B cell (primary cell): ENCODE measurements around the gene LPIN2. TPM values are rescaled to one million over a fixed set of nuclear protein-coding genes. Genes with fewer than 3 reads are reported as not detected.

ENCODE experiments used
- ATAC-seq: fragments of 200-7000 bp; cut with Tn5 transposase; one replicate; pipeline ENCODE4 v1.10.0; 2021; ENCODE audit warnings: low read depth, mild to moderate bottlenecking, moderate number of reproducible peaks, moderate library complexity
- CTCF ChIA-PET: fragments of 350-600 bp; sonication (Branson Sonifier 250); formaldehyde crosslinking; loops from one replicate; lab custom pipeline; 2021; ENCODE audit warnings: antibody characterized with exemption, inconsistent platforms; lab: Charles Lee
- POLR2A ChIA-PET: fragments of 350-600 bp; sonication (Branson Sonifier 250); formaldehyde crosslinking; loops from one replicate; lab custom pipeline; 2021; ENCODE audit warnings: antibody characterized with exemption; lab: Charles Lee
- DNase-seq: peaks from one replicate; pipeline ENCODE4 v3.0.0; 2013
- H2AFZ ChIP-seq: 2 replicates; pipeline ENCODE4 v1.6.1; 2012; ENCODE audit warnings: mild to moderate bottlenecking, low read depth, low read length; ENCODE audit not compliant: insufficient read depth, poor library complexity, severe bottlenecking
- H3K27ac ChIP-seq, 2 donors: 1 replicate in 1 of 2; 2 replicates in 1 of 2; pipeline ENCODE4 v1.5.1; 2012 to 2013; ENCODE audit warnings: low read length in 2 of 2, mild to moderate bottlenecking in 2 of 2, moderate library complexity in 1 of 2
- H3K27me3 ChIP-seq, 4 experiments: fragments of 200-600 bp in 1 of 4; sonication (generic) in 1 of 4; replicated peaks in 1 of 4; 1 replicate in 2 of 4; 2 replicates in 2 of 4; pipeline versions ENCODE4 v1.6.1 to v1.7.0; 2013 to 2016; ENCODE audit warnings: low read length in 3 of 4, mild to moderate bottlenecking in 2 of 4, mixed read lengths in 1 of 4, moderate library complexity in 1 of 4; ENCODE audit not compliant: insufficient read depth in 4 of 4, control insufficient read depth in 3 of 4; ENCODE audit errors: control extremely low read depth in 1 of 4
- H3K36me3 ChIP-seq, 2 experiments: replicated peaks in 1 of 2; 1 replicate in 1 of 2; 2 replicates in 1 of 2; pipeline versions ENCODE4 v1.6.1 to v1.7.1; 2013; ENCODE audit warnings: low read length in 1 of 2; ENCODE audit not compliant: insufficient read depth in 2 of 2, control insufficient read depth in 1 of 2; ENCODE audit errors: control extremely low read depth in 1 of 2, extremely low read depth in 1 of 2
- H3K4me1 ChIP-seq, 2 donors: fragments of 200-600 bp in 1 of 2; sonication (generic) in 1 of 2; 1 replicate in 1 of 2; 2 replicates in 1 of 2; pipeline versions ENCODE4 v1.5.1 to v1.6.1; 2013 to 2017; ENCODE audit warnings: low read length in 2 of 2; ENCODE audit not compliant: control insufficient read depth in 2 of 2, insufficient read depth in 2 of 2
- H3K4me2 ChIP-seq: replicated peaks from 2 replicates; pipeline ENCODE3; 2012; ENCODE audit warnings: mild to moderate bottlenecking, low read depth, low read length; ENCODE audit not compliant: poor library complexity, severe bottlenecking
- H3K4me3 ChIP-seq, 5 experiments: fragments of 200-600 bp in 1 of 5; sonication (generic) in 1 of 5; 1 replicate in 3 of 5; 2 replicates in 2 of 5; pipeline versions ENCODE4 v1.5.1 to v1.7.0; 2011 to 2016; ENCODE audit warnings: low read length in 4 of 5, mild to moderate bottlenecking in 4 of 5, low read depth in 2 of 5, control low read depth in 1 of 5, moderate library complexity in 1 of 5; ENCODE audit not compliant: insufficient read depth in 1 of 5; ENCODE audit errors: control extremely low read depth in 1 of 5, extremely low read depth in 1 of 5
- H3K79me2 ChIP-seq: fragments of 200-600 bp; sonication (generic); one replicate; pipeline ENCODE4 v1.6.0; 2016; ENCODE audit warnings: low read length; ENCODE audit not compliant: control insufficient read depth, insufficient read depth
- H3K9ac ChIP-seq: fragments of 200-600 bp; sonication (generic); 2 replicates; pipeline ENCODE4 v1.6.1; 2017; ENCODE audit warnings: mild to moderate bottlenecking, low read length, moderate library complexity
- H3K9me3 ChIP-seq, 3 donors: one replicate each; pipeline versions ENCODE4 v1.6.1 to v1.7.1; 2013; ENCODE audit warnings: low read length in 2 of 3; ENCODE audit not compliant: control insufficient read depth in 2 of 3, insufficient read depth in 1 of 3; ENCODE audit errors: control extremely low read depth in 1 of 3
- H4K20me1 ChIP-seq: 2 replicates; pipeline ENCODE4 v1.6.0; 2012; ENCODE audit warnings: mild to moderate bottlenecking, low read length; ENCODE audit not compliant: insufficient read depth, control insufficient read depth, poor library complexity, severe bottlenecking
- H3K27ac Mint-ChIP-seq: one replicate; pipeline ENCODE4 v1.8.0; 2021; ENCODE audit warnings: mixed read lengths
- H3K27me3 Mint-ChIP-seq: one replicate; pipeline ENCODE4 v1.8.0; 2021; ENCODE audit warnings: mixed read lengths
- H3K4me1 Mint-ChIP-seq: one replicate; pipeline ENCODE4 v1.8.0; 2021; ENCODE audit warnings: mixed read lengths
- H3K4me3 Mint-ChIP-seq: one replicate; pipeline ENCODE4 v1.8.0; 2021; ENCODE audit warnings: mixed read lengths
- H3K9me3 Mint-ChIP-seq: one replicate; pipeline ENCODE4 v1.8.0; 2022; ENCODE audit warnings: mixed read lengths; ENCODE audit not compliant: insufficient read depth
- CTCF ChIP-seq: fragments of 200-600 bp; IDR thresholded peaks from one replicate; pipeline ENCODE4 v1.8.0; 2022; ENCODE audit warnings: antibody characterized with exemption, mild to moderate bottlenecking
- EZH2 ChIP-seq: IDR thresholded peaks from 2 replicates; pipeline ENCODE4 v1.6.1; 2012; ENCODE audit warnings: borderline replicate concordance, low read depth, mild to moderate bottlenecking, moderate library complexity, low read length; ENCODE audit not compliant: insufficient read depth, poor library complexity, severe bottlenecking
- WGBS: methylation state at CpG from one replicate; pipeline ENCODE4 v1.1.5; 2013; ENCODE audit warnings: missing lambda C conversion rate; ENCODE audit not compliant: insufficient coverage; 5-methylcytosine and 5-hydroxymethylcytosine counted together
- intact Hi-C: fragments of 100-400 bp; cut with micrococcal nuclease; formaldehyde crosslinking; loops from one replicate; pipeline ENCODE4 v1.10.0; 2022
- polyA plus RNA-seq: library from polyadenylated mRNA; depleted of rRNA; stranded (reverse); fragments of >200 nt; gene quantifications from 2 replicates; pipeline ENCODE4 v1.2.3, GENCODE V29; 2012
- total RNA-seq, 2 donors: library from RNA; stranded (reverse); fragments of 120-200 nt in 1 of 2; gene quantifications; 1 replicate in 1 of 2; 2 replicates in 1 of 2; pipeline versions ENCODE4 v1.2.3 to v1.2.4, GENCODE V29; 2013 to 2022

Gene LPIN2
- total and polyA plus RNA-seq, 2 donors (not counting 1 experiment from before 2014, with no cell fraction given), result 8.0 to 31.0 TPM

DNA sequence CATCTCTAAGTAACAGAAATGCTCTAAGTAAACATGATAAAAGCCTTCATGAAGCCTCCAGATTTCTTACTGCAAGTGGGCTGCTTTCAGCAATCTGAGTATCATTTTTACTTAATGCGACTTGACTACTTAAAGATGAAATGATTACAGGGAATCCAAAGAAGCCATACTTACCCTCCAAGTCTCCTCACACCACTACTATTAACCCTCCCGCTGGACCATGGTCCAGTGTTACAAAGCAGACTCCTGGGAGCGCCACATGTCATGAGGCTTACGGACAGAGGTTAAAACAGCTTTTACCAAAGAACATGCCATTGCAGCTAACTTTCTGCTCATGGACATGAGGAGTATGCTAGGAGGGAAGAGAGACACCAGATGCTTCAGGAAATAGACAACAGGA lies 46.4 kb downstream of the LPIN2 start:
- POLR2A ChIA-PET, result interaction anchor here (2.7 kb wide), 1 partner anchor 13 kb away, joined by 10 read pairs; no protein-coding TSS in a partner anchor
- Histone ChIP-seq H3K9ac (peak overlapping the region; percentile 36), H3K27ac (peak overlapping the region; percentile 5 to 91), H3K79me2 (peaks cover 97% of the 10 kb centered on the region), H3K4me3 (no peak overlapping the region), H3K36me3 (no peaks in the 10 kb centered on the region), H4K20me1 (no peaks in the 10 kb centered on the region), H3K9me3 (no peaks in the 10 kb centered on the region), H3K27me3 (no peaks in the 10 kb centered on the region), H2AFZ (peak overlapping the region; percentile 9), H3K4me2 (peak overlapping the region; percentile 84), H3K4me1 (peaks cover 80 to 83% of the 10 kb centered on the region in 2 donors)
- intact Hi-C loops, result no loop called here
- Mint-ChIP-seq H3K4me1 (peaks cover 79% of the 10 kb centered on the region), H3K4me3 (peak overlapping the region; percentile 29), H3K9me3 (no peaks in the 10 kb centered on the region), H3K27ac (peak overlapping the region; percentile 92), H3K27me3 (no peaks in the 10 kb centered on the region)
- ATAC-seq (no peak), DNase-seq (no peak)
- WGBS, result no CpG with 5 or more reads among the region's 4 CpGs
- CTCF ChIA-PET, result interaction anchor here (3.0 to 8.9 kb wide), 2 partner anchors 7 to 19 kb away, joined by 26 to 79 read pairs; no protein-coding TSS in a partner anchor
- TF ChIP-seq EZH2 (no peak), CTCF (no peak)

DNA sequence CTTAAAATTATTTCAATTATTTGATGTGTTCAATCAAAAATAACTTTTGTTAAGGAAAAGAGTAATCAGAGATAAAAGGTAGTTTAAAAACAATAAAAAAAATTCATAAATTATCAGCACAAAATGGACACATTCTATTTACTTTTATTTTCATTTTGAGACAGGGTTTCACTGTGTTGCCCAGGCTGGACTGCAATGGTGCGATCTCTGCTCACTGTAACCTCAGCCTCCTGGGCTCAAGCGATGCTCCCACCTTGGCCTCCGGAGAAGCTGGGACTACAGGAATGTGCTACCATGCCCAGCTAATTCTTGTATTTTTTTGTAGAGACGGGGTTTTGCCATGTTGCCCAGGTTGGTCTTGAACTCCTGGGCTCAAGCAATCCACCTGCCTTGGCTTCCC lies 47.1 kb downstream of the LPIN2 start:
- Histone ChIP-seq H3K36me3 (no peaks in the 10 kb centered on the region), H3K27ac (no peak overlapping the region), H3K4me3 (no peak overlapping the region), H3K9ac (no peak overlapping the region), H2AFZ (no peak overlapping the region), H3K4me1 (peaks cover 80 to 83% of the 10 kb centered on the region in 2 donors), H4K20me1 (no peaks in the 10 kb centered on the region), H3K4me2 (no peak overlapping the region), H3K79me2 (peaks cover 92% of the 10 kb centered on the region), H3K27me3 (no peaks in the 10 kb centered on the region), H3K9me3 (no peaks in the 10 kb centered on the region)
- CTCF ChIA-PET, result interaction anchor here (3.4 kb wide), 1 partner anchor 280 kb away, joined by 9 read pairs; no protein-coding TSS in a partner anchor
- ATAC-seq, result no peak
- H3K9me3 Mint-ChIP-seq, result no peaks in the 10 kb centered on the region
- POLR2A ChIA-PET, result no interaction called here
- TF ChIP-seq CTCF (no peak), EZH2 (no peak)
- no peak overlapping the region for H3K27ac Mint-ChIP-seq
- no peak for DNase-seq
- H3K4me1 Mint-ChIP-seq, result peaks cover 79% of the 10 kb centered on the region
- intact Hi-C loops, result no loop called here
- WGBS, result 92% methylated on average over 4 of the region's 4 CpGs
- no peaks in the 10 kb centered on the region for H3K27me3 Mint-ChIP-seq
- H3K4me3 Mint-ChIP-seq, result no peak overlapping the region
